Smooth muscle cell (in vitro differentiated cells): ENCODE results near the gene CBY2. TPM values are rescaled to one million over a fixed set of nuclear protein-coding genes. Genes with fewer than 3 reads are reported as not detected.
"Not testable (repeated sequence)": the region's sequence is repeated elsewhere in the genome, so short reads cannot be mapped to it uniquely, and the experiment has no call there.

Experiments used
- DNase-seq: peaks from one replicate; lab custom pipeline; 2025; ENCODE audit not compliant: unreplicated experiment; lab: John Stamatoyannopoulos, UW
- H2AFZ ChIP-seq: fragments of 200-600 bp; sonication (generic); 2 replicates; pipeline ENCODE4 v1.6.0; 2016; ENCODE audit warnings: antibody characterized with exemption, low read depth, mild to moderate bottlenecking
- H3F3A ChIP-seq: fragments of 200-600 bp; sonication (generic); 2 replicates; pipeline ENCODE4 v1.6.0; 2017; ENCODE audit warnings: antibody characterized with exemption, low read depth
- H3K27ac ChIP-seq: fragments of 200-600 bp; sonication (generic); 2 replicates; pipeline ENCODE4 v1.5.1; 2016; ENCODE audit warnings: low read depth, mild to moderate bottlenecking
- H3K27me3 ChIP-seq: fragments of 200-600 bp; sonication (generic); 2 replicates; pipeline ENCODE4 v1.6.1; 2016; ENCODE audit warnings: low read depth, mild to moderate bottlenecking
- H3K36me3 ChIP-seq: fragments of 200-600 bp; sonication (generic); 2 replicates; pipeline ENCODE4 v1.5.1; 2016; ENCODE audit warnings: low read depth
- H3K4me1 ChIP-seq: fragments of 200-600 bp; sonication (generic); 2 replicates; pipeline ENCODE4 v1.5.1; 2016; ENCODE audit warnings: low read depth
- H3K4me2 ChIP-seq: fragments of 200-600 bp; sonication (generic); 2 replicates; pipeline ENCODE4 v1.6.0; 2016; ENCODE audit warnings: mild to moderate bottlenecking
- H3K4me3 ChIP-seq: fragments of 200-600 bp; sonication (generic); 2 replicates; pipeline ENCODE4 v1.5.1; 2016; ENCODE audit warnings: mild to moderate bottlenecking
- H3K79me2 ChIP-seq: fragments of 200-600 bp; sonication (generic); 2 replicates; pipeline ENCODE4 v1.6.0; 2016; ENCODE audit warnings: low read depth, mild to moderate bottlenecking
- H3K9ac ChIP-seq: fragments of 200-600 bp; sonication (generic); 2 replicates; pipeline ENCODE4 v1.6.0; 2016; ENCODE audit warnings: low read depth
- H3K9me3 ChIP-seq: fragments of 200-600 bp; sonication (generic); replicated peaks from 2 replicates; pipeline ENCODE4 v1.5.1; 2016; ENCODE audit warnings: low read depth
- H4K20me1 ChIP-seq: fragments of 200-600 bp; sonication (generic); 2 replicates; pipeline ENCODE4 v1.6.0; 2016; ENCODE audit warnings: low read depth
- WGBS: methylation state at CpG from one replicate; pipeline ENCODE4 v1.1.7; 2016; ENCODE audit warnings: low lambda C conversion rate; 5-methylcytosine and 5-hydroxymethylcytosine counted together
- polyA plus RNA-seq: library from polyadenylated mRNA; unstranded; fragments of >200 nt; fragmentation: Nextera tagmentation; extraction: Ambion mirVana; gene quantifications from 2 replicates; pipeline ENCODE4 v1.2.1, GENCODE V29; 2016
- total RNA-seq: library from RNA; depleted of rRNA; stranded (reverse); fragments of >200 nt; gene quantifications from 2 replicates; pipeline ENCODE4 v1.2.3, GENCODE V29; 2014
- TF ChIP-seq, protein P1 (sequence below): fragments of 200-600 bp; sonication (generic); IDR thresholded peaks from 2 replicates; pipeline ENCODE4 v1.5.1; 2017; ENCODE audit warnings: borderline replicate concordance, mild to moderate bottlenecking, antibody characterized with exemption; ENCODE audit not compliant: insufficient read depth, poor library complexity, severe bottlenecking

CBY2 gene
- total and polyA plus RNA-seq, 2 experiments from 2014 or later = not detected

GRCh38 chr13:45751885-45752284, 49.8 kb downstream of the CBY2 start:
- Histone ChIP-seq H3K4me3 (no peak overlapping the region), H3K36me3 (no peaks in the 10 kb centered on the region), H3F3A (peaks cover 10% of the 10 kb centered on the region), H3K9me3 (no peaks in the 10 kb centered on the region), H3K27ac (no peak overlapping the region), H3K4me2 (no peak overlapping the region), H4K20me1 (no peaks in the 10 kb centered on the region), H3K27me3 (peaks cover 75% of the 10 kb centered on the region), H3K79me2 (no peaks in the 10 kb centered on the region), H3K4me1 (peaks cover 8% of the 10 kb centered on the region), H3K9ac (no peak overlapping the region), H2AFZ (no peak overlapping the region)
- TF ChIP-seq, protein P1, sequence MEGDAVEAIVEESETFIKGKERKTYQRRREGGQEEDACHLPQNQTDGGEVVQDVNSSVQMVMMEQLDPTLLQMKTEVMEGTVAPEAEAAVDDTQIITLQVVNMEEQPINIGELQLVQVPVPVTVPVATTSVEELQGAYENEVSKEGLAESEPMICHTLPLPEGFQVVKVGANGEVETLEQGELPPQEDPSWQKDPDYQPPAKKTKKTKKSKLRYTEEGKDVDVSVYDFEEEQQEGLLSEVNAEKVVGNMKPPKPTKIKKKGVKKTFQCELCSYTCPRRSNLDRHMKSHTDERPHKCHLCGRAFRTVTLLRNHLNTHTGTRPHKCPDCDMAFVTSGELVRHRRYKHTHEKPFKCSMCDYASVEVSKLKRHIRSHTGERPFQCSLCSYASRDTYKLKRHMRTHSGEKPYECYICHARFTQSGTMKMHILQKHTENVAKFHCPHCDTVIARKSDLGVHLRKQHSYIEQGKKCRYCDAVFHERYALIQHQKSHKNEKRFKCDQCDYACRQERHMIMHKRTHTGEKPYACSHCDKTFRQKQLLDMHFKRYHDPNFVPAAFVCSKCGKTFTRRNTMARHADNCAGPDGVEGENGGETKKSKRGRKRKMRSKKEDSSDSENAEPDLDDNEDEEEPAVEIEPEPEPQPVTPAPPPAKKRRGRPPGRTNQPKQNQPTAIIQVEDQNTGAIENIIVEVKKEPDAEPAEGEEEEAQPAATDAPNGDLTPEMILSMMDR = no peak
- no peak for DNase-seq

GRCh38 chr13:45752510-45752909, 50.4 kb downstream of the CBY2 start:
- H3K4me2 ChIP-seq = no peak overlapping the region
- peaks cover 75% of the 10 kb centered on the region for H3K27me3 ChIP-seq
- no peak overlapping the region for H3K27ac ChIP-seq
- H3K4me3 ChIP-seq = no peak overlapping the region
- 61% methylated on average over 1 of the region's 1 CpG for WGBS
- no peak overlapping the region for H2AFZ ChIP-seq
- peaks cover 8% of the 10 kb centered on the region for H3K4me1 ChIP-seq
- TF ChIP-seq, protein P1 = no peak
- peaks cover 10% of the 10 kb centered on the region for H3F3A ChIP-seq
- H3K9ac ChIP-seq = no peak overlapping the region
- no peaks in the 10 kb centered on the region for H3K9me3 ChIP-seq
- H3K79me2 ChIP-seq = no peaks in the 10 kb centered on the region
- H3K36me3 ChIP-seq = no peaks in the 10 kb centered on the region
- no peaks in the 10 kb centered on the region for H4K20me1 ChIP-seq
- DNase-seq = no peak

DNA sequence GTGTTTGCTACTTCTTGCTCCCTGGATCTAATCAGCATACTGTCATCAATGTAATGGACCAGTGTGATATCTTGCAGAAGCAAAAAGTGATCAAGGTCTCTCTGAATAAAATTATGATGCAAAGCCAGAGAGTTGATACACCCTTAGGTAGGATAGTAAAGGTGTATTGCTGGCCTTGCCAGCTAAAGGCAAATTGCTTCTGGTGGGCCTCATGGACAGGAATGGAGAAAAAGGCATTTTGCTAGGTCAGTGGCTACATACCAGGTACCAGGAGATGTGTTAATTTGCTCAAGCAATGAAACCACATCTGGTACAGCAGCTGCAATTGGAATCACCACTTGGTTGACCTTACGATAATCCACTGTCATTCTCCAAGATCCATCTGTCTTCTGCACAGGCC, 54.4 kb downstream of the CBY2 start:
- H3K27me3 ChIP-seq = peaks cover 74% of the 10 kb centered on the region
- not testable (repeated sequence) for H3K27ac ChIP-seq, H4K20me1 ChIP-seq, H3K79me2 ChIP-seq, H3K4me2 ChIP-seq, H3K4me3 ChIP-seq, H2AFZ ChIP-seq, H3K36me3 ChIP-seq, H3F3A ChIP-seq, H3K9ac ChIP-seq, H3K9me3 ChIP-seq, DNase-seq, H3K4me1 ChIP-seq
- WGBS = 88% methylated on average over 1 of the region's 1 CpG

DNA sequence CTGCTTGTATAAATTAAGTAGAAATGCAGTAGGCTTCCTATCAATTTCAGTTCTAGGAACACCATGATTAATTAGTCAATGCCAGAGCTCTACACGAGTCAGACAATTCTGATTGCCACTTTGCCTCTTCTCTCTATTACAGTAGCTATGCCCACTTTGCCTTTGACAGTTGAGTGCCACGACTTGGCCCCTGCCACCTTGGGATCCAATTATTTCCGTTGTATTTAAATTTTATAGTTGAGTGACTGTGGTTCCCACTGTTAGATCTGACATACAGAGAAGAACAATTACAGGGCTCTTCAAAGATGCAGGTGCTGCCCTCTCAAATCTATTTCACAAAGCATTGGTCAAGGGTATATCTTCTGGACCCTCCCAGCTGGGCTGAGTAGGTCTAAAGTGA, 55.5 kb downstream of the CBY2 start:
- not testable (repeated sequence) for H3K9me3 ChIP-seq, H4K20me1 ChIP-seq, DNase-seq, H2AFZ ChIP-seq, H3K27ac ChIP-seq, H3K4me1 ChIP-seq, H3K4me2 ChIP-seq, H3F3A ChIP-seq, H3K79me2 ChIP-seq, H3K4me3 ChIP-seq, H3K36me3 ChIP-seq, H3K9ac ChIP-seq
- peaks cover 74% of the 10 kb centered on the region for H3K27me3 ChIP-seq
- WGBS = 82% methylated on average over 3 of the region's 3 CpGs

DNA sequence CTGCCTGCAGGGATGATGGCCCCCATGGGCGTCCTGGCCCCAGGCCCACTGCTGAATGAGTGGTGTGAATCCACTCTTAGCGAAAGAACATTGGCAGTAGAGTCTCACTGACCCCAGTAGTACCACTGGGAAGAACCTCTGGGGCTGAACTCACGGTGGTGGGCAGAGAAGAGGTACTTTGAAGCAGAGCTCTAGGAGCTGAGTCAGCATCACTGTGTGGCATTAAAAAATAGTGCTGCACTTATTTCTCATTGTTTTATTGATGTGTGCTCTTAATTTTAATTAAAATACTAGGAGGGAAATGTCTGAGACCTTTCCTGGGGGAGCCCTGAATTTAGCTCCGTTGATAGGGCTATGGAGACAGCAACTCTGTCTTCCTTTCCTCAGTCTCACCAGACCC, 61.3 kb downstream of the CBY2 start:
- no peaks in the 10 kb centered on the region for H3K9me3 ChIP-seq
- H3K36me3 ChIP-seq = no peaks in the 10 kb centered on the region
- no peak overlapping the region for H3K4me3 ChIP-seq
- no peak for DNase-seq
- WGBS = 96% methylated on average over 4 of the region's 4 CpGs
- H3K4me2 ChIP-seq = no peak overlapping the region
- H3K4me1 ChIP-seq = peaks cover 4% of the 10 kb centered on the region
- H3K27ac ChIP-seq = no peak overlapping the region
- H3K9ac ChIP-seq = no peak overlapping the region
- no peaks in the 10 kb centered on the region for H4K20me1 ChIP-seq
- H3K79me2 ChIP-seq = no peaks in the 10 kb centered on the region
- no peak overlapping the region for H2AFZ ChIP-seq
- TF ChIP-seq, protein P1 = no peak
- no peaks in the 10 kb centered on the region for H3F3A ChIP-seq
- peaks cover 98% of the 10 kb centered on the region for H3K27me3 ChIP-seq
